Measurements from ENCODE around the gene IYD.

IYD gene

GRCh38 chr6:150343434-150343833, 25.4 kb upstream of the IYD start:
- H3K4me3 ChIP-seq: no peak overlapping the region
- TF ChIP-seq FOXP2 (optimal IDR thresholded peaks at IDR 0.05; ENCODE audit: control extremely low read depth, extremely low read length, insufficient read depth) (no peak), EZH2 (IDR thresholded peaks at IDR 0.05) (no peak), POLR2AphosphoS5 (IDR thresholded peaks at IDR 0.05; ENCODE audit: borderline replicate concordance, low read depth, low read length) (no peak)
- DNase-seq (ENCODE audit: low read depth, low spot score): no peak
- no peak overlapping the region for H3K9ac ChIP-seq (ENCODE audit: insufficient read length)
- H3K27ac ChIP-seq: no peak overlapping the region
- H3K9me3 ChIP-seq (ENCODE audit: low read depth, low read length): no peaks in the 10 kb centered on the region
- no peaks in the 10 kb centered on the region for H3K36me3 ChIP-seq (ENCODE audit: insufficient read depth, low read length)

- Histone ChIP-seq H3K9ac (ENCODE audit: insufficient read length) (no peak overlapping the region), H3K9me3 (ENCODE audit: low read depth, low read length) (no peaks in the 10 kb centered on the region), H3K27ac (no peak overlapping the region), H3K4me3 (no peak overlapping the region), H3K36me3 (ENCODE audit: insufficient read depth, low read length) (no peaks in the 10 kb centered on the region)
- TF ChIP-seq EZH2 (IDR thresholded peaks at IDR 0.05) (no peak), POLR2AphosphoS5 (IDR thresholded peaks at IDR 0.05; ENCODE audit: borderline replicate concordance, low read depth, low read length) (no peak), FOXP2 (optimal IDR thresholded peaks at IDR 0.05; ENCODE audit: control extremely low read depth, extremely low read length, insufficient read depth) (no peak)
- no peak for DNase-seq (ENCODE audit: low read depth, low spot score)
Observed at GRCh38 chr6:150345781-150346180, 23.0 kb upstream of the IYD start.

GRCh38 chr6:150346346-150346745, 22.5 kb upstream of the IYD start:
- no peak for TF ChIP-seq POLR2AphosphoS5 (IDR thresholded peaks at IDR 0.05; ENCODE audit: borderline replicate concordance, low read depth, low read length)
- no peak for TF ChIP-seq FOXP2 (optimal IDR thresholded peaks at IDR 0.05; ENCODE audit: control extremely low read depth, extremely low read length, insufficient read depth)
- TF ChIP-seq EZH2 (IDR thresholded peaks at IDR 0.05): no peak
- H3K36me3 ChIP-seq (ENCODE audit: insufficient read depth, low read length): no peaks in the 10 kb centered on the region
- no peak overlapping the region for H3K4me3 ChIP-seq
- H3K27ac ChIP-seq: no peak overlapping the region
- no peaks in the 10 kb centered on the region for H3K9me3 ChIP-seq (ENCODE audit: low read depth, low read length)
- no peak for DNase-seq (ENCODE audit: low read depth, low spot score)
- no peak overlapping the region for H3K9ac ChIP-seq (ENCODE audit: insufficient read length)

GRCh38 chr6:150347845-150348244, 21.0 kb upstream of the IYD start:
- DNase-seq (ENCODE audit: low read depth, low spot score): no peak
- Histone ChIP-seq H3K27ac (no peak overlapping the region), H3K4me3 (no peak overlapping the region), H3K9ac (ENCODE audit: insufficient read length) (no peak overlapping the region), H3K9me3 (ENCODE audit: low read depth, low read length) (no peaks in the 10 kb centered on the region), H3K36me3 (ENCODE audit: insufficient read depth, low read length) (no peaks in the 10 kb centered on the region)
- TF ChIP-seq EZH2 (IDR thresholded peaks at IDR 0.05) (no peak), POLR2AphosphoS5 (IDR thresholded peaks at IDR 0.05; ENCODE audit: borderline replicate concordance, low read depth, low read length) (no peak), FOXP2 (optimal IDR thresholded peaks at IDR 0.05; ENCODE audit: control extremely low read depth, extremely low read length, insufficient read depth) (no peak)

GRCh38 chr6:150349546-150349945, 19.3 kb upstream of the IYD start:
- Histone ChIP-seq H3K36me3 (ENCODE audit: insufficient read depth, low read length) (no peaks in the 10 kb centered on the region), H3K9ac (ENCODE audit: insufficient read length) (no peak overlapping the region), H3K4me3 (no peak overlapping the region), H3K27ac (no peak overlapping the region), H3K9me3 (ENCODE audit: low read depth, low read length) (no peaks in the 10 kb centered on the region)
- no peak for TF ChIP-seq FOXP2 (optimal IDR thresholded peaks at IDR 0.05; ENCODE audit: control extremely low read depth, extremely low read length, insufficient read depth)
- TF ChIP-seq POLR2AphosphoS5 (IDR thresholded peaks at IDR 0.05; ENCODE audit: borderline replicate concordance, low read depth, low read length): no peak
- TF ChIP-seq EZH2 (IDR thresholded peaks at IDR 0.05): no peak
- no peak for DNase-seq (ENCODE audit: low read depth, low spot score)

GRCh38 chr6:150352321-150353296, 16.2 kb upstream of the IYD start:
- TF ChIP-seq FOXP2 (optimal IDR thresholded peaks at IDR 0.05; ENCODE audit: control extremely low read depth, extremely low read length, insufficient read depth) (no peak), POLR2AphosphoS5 (IDR thresholded peaks at IDR 0.05; ENCODE audit: borderline replicate concordance, low read depth, low read length) (no peak), EZH2 (IDR thresholded peaks at IDR 0.05) (no peak)
- no peak overlapping the region for H3K27ac ChIP-seq
- no peak overlapping the region for H3K9ac ChIP-seq (ENCODE audit: insufficient read length)
- H3K9me3 ChIP-seq (ENCODE audit: low read depth, low read length): no peaks in the 10 kb centered on the region
- no peaks in the 10 kb centered on the region for H3K36me3 ChIP-seq (ENCODE audit: insufficient read depth, low read length)
- H3K4me3 ChIP-seq: no peak overlapping the region
- DNase-seq (ENCODE audit: low read depth, low spot score): no peak

GRCh38 chr6:150353445-150353844, 15.4 kb upstream of the IYD start:
- Histone ChIP-seq H3K36me3 (ENCODE audit: insufficient read depth, low read length) (no peaks in the 10 kb centered on the region), H3K27ac (no peak overlapping the region), H3K4me3 (no peak overlapping the region), H3K9ac (ENCODE audit: insufficient read length) (no peak overlapping the region), H3K9me3 (ENCODE audit: low read depth, low read length) (no peaks in the 10 kb centered on the region)
- no peak for DNase-seq (ENCODE audit: low read depth, low spot score)
- TF ChIP-seq POLR2AphosphoS5 (IDR thresholded peaks at IDR 0.05; ENCODE audit: borderline replicate concordance, low read depth, low read length) (no peak), EZH2 (IDR thresholded peaks at IDR 0.05) (no peak), FOXP2 (optimal IDR thresholded peaks at IDR 0.05; ENCODE audit: control extremely low read depth, extremely low read length, insufficient read depth) (no peak)

- Histone ChIP-seq H3K4me3 (no peak overlapping the region), H3K9me3 (ENCODE audit: low read depth, low read length) (no peaks in the 10 kb centered on the region), H3K9ac (ENCODE audit: insufficient read length) (no peak overlapping the region), H3K36me3 (ENCODE audit: insufficient read depth, low read length) (no peaks in the 10 kb centered on the region), H3K27ac (no peak overlapping the region)
- DNase-seq (ENCODE audit: low read depth, low spot score): no peak
- TF ChIP-seq FOXP2 (optimal IDR thresholded peaks at IDR 0.05; ENCODE audit: control extremely low read depth, extremely low read length, insufficient read depth) (no peak), EZH2 (IDR thresholded peaks at IDR 0.05) (no peak), POLR2AphosphoS5 (IDR thresholded peaks at IDR 0.05; ENCODE audit: borderline replicate concordance, low read depth, low read length) (no peak)
Observed at GRCh38 chr6:150354754-150355571, 13.8 kb upstream of the IYD start.

All from SK-N-MC (cell line).